ENCODE data around the gene SECISBP2. TPM values are rescaled to one million over a fixed set of nuclear protein-coding genes. Genes with fewer than 3 reads are reported as not detected.

SECISBP2 gene
- total and polyA plus RNA-seq, 2 experiments from 2014 or later, result 77.7 to 86.8 TPM

- no peaks in the 10 kb centered on the region for H3K79me2 ChIP-seq (replicated peaks; ENCODE audit: insufficient read depth)
- DNase-seq (ENCODE audit: low spot score) (no peak), ATAC-seq (no peak)
- Mint-ChIP-seq H3K4me1 (no peaks in the 10 kb centered on the region), H3K27ac (no peak overlapping the region), H3K27me3 (ENCODE audit: insufficient read depth, low read depth, poor library complexity) (peaks cover 2% of the 10 kb centered on the region), H3K36me3 (ENCODE audit: low read depth) (no peaks in the 10 kb centered on the region), H3K9me3 (no peaks in the 10 kb centered on the region), H3K4me3 (no peak overlapping the region)
- H2AFZ ChIP-seq, result no peak overlapping the region
- peaks cover 3% of the 10 kb centered on the region; the same call in 1 of the 2 replicates for H3K4me1 ChIP-seq (ENCODE audit: insufficient read depth)
- no peak overlapping the region for H3K4me3 ChIP-seq
- H3F3A ChIP-seq (replicated peaks; ENCODE audit: low read depth), result no peaks in the 10 kb centered on the region
- H3K36me3 ChIP-seq (ENCODE audit: insufficient read depth), result no peaks in the 10 kb centered on the region; the same call in 1 of the 2 replicates
- no peaks in the 10 kb centered on the region for H3K27me3 ChIP-seq (ENCODE audit: insufficient read depth)
- H3K27ac ChIP-seq (ENCODE audit: low read depth), result no peak overlapping the region
- H4K20me1 ChIP-seq (replicated peaks; ENCODE audit: insufficient read depth), result no peaks in the 10 kb centered on the region
- no peaks in the 10 kb centered on the region for H3K9me2 ChIP-seq (ENCODE audit: insufficient read depth)
- no peak for TF ChIP-seq JUNB (IDR thresholded peaks at IDR 0.05; ENCODE audit: unreplicated experiment)
- TF ChIP-seq ETS1 (IDR thresholded peaks at IDR 0.05), result no peak
- no peak for TF ChIP-seq CREB1 (CRISPR knock-in tag; IDR thresholded peaks at IDR 0.05; ENCODE audit: low read depth)
- no peak for TF ChIP-seq CTCF (conservative IDR thresholded peaks at IDR 0.05; ENCODE audit: low read depth in 2 of 2)
- TF ChIP-seq, protein P1, sequence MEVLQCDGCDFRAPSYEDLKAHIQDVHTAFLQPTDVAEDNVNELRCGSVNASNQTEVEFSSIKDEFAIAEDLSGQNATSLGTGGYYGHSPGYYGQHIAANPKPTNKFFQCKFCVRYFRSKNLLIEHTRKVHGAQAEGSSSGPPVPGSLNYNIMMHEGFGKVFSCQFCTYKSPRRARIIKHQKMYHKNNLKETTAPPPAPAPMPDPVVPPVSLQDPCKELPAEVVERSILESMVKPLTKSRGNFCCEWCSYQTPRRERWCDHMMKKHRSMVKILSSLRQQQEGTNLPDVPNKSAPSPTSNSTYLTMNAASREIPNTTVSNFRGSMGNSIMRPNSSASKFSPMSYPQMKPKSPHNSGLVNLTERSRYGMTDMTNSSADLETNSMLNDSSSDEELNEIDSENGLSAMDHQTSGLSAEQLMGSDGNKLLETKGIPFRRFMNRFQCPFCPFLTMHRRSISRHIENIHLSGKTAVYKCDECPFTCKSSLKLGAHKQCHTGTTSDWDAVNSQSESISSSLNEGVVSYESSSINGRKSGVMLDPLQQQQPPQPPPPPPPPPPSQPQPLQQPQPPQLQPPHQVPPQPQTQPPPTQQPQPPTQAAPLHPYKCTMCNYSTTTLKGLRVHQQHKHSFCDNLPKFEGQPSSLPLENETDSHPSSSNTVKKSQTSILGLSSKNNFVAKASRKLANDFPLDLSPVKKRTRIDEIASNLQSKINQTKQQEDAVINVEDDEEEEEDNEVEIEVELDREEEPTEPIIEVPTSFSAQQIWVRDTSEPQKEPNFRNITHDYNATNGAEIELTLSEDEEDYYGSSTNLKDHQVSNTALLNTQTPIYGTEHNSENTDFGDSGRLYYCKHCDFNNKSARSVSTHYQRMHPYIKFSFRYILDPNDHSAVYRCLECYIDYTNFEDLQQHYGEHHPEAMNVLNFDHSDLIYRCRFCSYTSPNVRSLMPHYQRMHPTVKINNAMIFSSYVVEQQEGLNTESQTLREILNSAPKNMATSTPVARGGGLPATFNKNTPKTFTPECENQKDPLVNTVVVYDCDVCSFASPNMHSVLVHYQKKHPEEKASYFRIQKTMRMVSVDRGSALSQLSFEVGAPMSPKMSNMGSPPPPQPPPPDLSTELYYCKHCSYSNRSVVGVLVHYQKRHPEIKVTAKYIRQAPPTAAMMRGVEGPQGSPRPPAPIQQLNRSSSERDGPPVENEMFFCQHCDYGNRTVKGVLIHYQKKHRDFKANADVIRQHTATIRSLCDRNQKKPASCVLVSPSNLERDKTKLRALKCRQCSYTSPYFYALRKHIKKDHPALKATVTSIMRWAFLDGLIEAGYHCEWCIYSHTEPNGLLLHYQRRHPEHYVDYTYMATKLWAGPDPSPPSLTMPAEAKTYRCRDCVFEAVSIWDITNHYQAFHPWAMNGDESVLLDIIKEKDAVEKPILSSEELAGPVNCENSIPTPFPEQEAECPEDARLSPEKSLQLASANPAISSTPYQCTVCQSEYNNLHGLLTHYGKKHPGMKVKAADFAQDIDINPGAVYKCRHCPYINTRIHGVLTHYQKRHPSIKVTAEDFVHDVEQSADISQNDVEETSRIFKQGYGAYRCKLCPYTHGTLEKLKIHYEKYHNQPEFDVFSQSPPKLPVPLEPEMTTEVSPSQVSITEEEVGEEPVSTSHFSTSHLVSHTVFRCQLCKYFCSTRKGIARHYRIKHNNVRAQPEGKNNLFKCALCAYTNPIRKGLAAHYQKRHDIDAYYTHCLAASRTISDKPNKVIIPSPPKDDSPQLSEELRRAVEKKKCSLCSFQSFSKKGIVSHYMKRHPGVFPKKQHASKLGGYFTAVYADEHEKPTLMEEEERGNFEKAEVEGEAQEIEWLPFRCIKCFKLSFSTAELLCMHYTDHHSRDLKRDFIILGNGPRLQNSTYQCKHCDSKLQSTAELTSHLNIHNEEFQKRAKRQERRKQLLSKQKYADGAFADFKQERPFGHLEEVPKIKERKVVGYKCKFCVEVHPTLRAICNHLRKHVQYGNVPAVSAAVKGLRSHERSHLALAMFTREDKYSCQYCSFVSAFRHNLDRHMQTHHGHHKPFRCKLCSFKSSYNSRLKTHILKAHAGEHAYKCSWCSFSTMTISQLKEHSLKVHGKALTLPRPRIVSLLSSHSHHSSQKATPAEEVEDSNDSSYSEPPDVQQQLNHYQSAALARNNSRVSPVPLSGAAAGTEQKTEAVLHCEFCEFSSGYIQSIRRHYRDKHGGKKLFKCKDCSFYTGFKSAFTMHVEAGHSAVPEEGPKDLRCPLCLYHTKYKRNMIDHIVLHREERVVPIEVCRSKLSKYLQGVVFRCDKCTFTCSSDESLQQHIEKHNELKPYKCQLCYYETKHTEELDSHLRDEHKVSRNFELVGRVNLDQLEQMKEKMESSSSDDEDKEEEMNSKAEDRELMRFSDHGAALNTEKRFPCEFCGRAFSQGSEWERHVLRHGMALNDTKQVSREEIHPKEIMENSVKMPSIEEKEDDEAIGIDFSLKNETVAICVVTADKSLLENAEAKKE (CRISPR knock-in tag; IDR thresholded peaks at IDR 0.05), result no peak
- TF ChIP-seq ZNF331 (CRISPR knock-in tag; IDR thresholded peaks at IDR 0.05; ENCODE audit: low read depth), result no peak
- TF ChIP-seq POLR2AphosphoS5 (IDR thresholded peaks at IDR 0.05; ENCODE audit: low read depth), result no peak; the same call in 1 of the 2 replicates
- no peak for TF ChIP-seq REST (IDR thresholded peaks at IDR 0.05; ENCODE audit: unreplicated experiment)
- no peak for TF ChIP-seq EZH2 (IDR thresholded peaks at IDR 0.05; ENCODE audit: low read depth, unreplicated experiment)
- no peak for TF ChIP-seq STAT1 (IDR thresholded peaks at IDR 0.05; ENCODE audit: unreplicated experiment)
- no peak for TF ChIP-seq ZNF114 (CRISPR knock-in tag; IDR thresholded peaks at IDR 0.05)
- no peak for TF ChIP-seq EZH2phosphoT487 (IDR thresholded peaks at IDR 0.05; ENCODE audit: unreplicated experiment)
- TF ChIP-seq NANOG (IDR thresholded peaks at IDR 0.05; ENCODE audit: borderline replicate concordance), result no peak
- no peak overlapping the region for H3K4me2 ChIP-seq
These were observed 52.3 kb downstream of the SECISBP2 start for GRCh38 chr9:89370593-89370992.

Measured in GM23338 (cell line).